K562 (cell line): ENCODE data around the gene KCTD6. TPM values are rescaled to one million over a fixed set of nuclear protein-coding genes. Genes with fewer than 3 reads are reported as not detected.

Experiments
- ATAC-seq: fragments of 200-7000 bp; cut with Tn5 transposase; 3 replicates; pipeline ENCODE4 v1.9.1; 2020; ENCODE audit warnings: moderate library complexity
- BruUV-seq: library from RNA; stranded (reverse); fragments of 400-500 nt; replicated peaks from 2 replicates; lab custom pipeline; 2021; lab: Mats Ljungman, UMichigan
- CTCF ChIA-PET: fragments of 300-600 bp; formaldehyde crosslinking; extraction: SDS; loops from one replicate; lab custom pipeline; 2021; ENCODE audit warnings: low intra/inter-chr PET ratio; lab: Yijun Ruan, JAX
- POLR2A ChIA-PET: fragments of 300-600, 350-650 bp; sonication (Branson Sonifier 250); formaldehyde crosslinking; extraction: SDS; loops from one replicate; lab custom pipeline; 2021; ENCODE audit warnings: antibody characterized with exemption, inconsistent platforms; lab: Yijun Ruan, JAX
- DNase-seq, 4 experiments: peaks; one replicate each; pipeline versions ENCODE4 v3.0.0 to v3.0.0-alpha.2; 2011 to 2018; ENCODE audit warnings: low spot score in 3 of 4, mixed read lengths in 3 of 4; ENCODE audit errors: extremely low read depth in 1 of 4
- FAIRE-seq: peaks from 2 replicates; lab custom pipeline; 2011; peaks lifted over from hg19 to GRCh38; lab: Jason Lieb, UNC
- H2AFZ ChIP-seq: 2 replicates; pipeline ENCODE4 v1.6.0; 2011; ENCODE audit warnings: low read depth, low read length, control low read depth, inconsistent platforms
- H3K27ac ChIP-seq: fragments of 200-600 bp; 3 replicates; pipeline ENCODE4 v1.8.0; 2011; ENCODE audit warnings: low read depth, mild to moderate bottlenecking, control low read depth, inconsistent platforms, low read length, moderate library complexity, mixed read lengths; ENCODE audit errors: extremely low read depth
- H3K27me3 ChIP-seq, 2 experiments: fragments of 300-600 bp in 1 of 2; 2 replicates in 1 of 2; 3 replicates in 1 of 2; pipeline versions ENCODE4 v1.6.0 to v1.8.0; 2011; ENCODE audit warnings: inconsistent platforms in 2 of 2, low read length in 2 of 2, mild to moderate bottlenecking in 1 of 2, mixed read lengths in 1 of 2, moderate library complexity in 1 of 2; ENCODE audit not compliant: control insufficient read depth in 2 of 2, insufficient read depth in 2 of 2
- H3K36me3 ChIP-seq: fragments of 300-600 bp; 3 replicates; pipeline ENCODE4 v1.8.0; 2011; ENCODE audit warnings: mild to moderate bottlenecking, low read length, inconsistent platforms; ENCODE audit not compliant: control insufficient read depth, insufficient read depth
- H3K4me1 ChIP-seq, 2 experiments: fragments of 200-600 bp in 1 of 2; replicated peaks in 1 of 2; 2 replicates in 1 of 2; 3 replicates in 1 of 2; pipeline versions ENCODE4 v1.5.1 to v1.8.0; 2011; ENCODE audit warnings: inconsistent platforms in 2 of 2, low read length in 2 of 2, mild to moderate bottlenecking in 1 of 2, mixed read lengths in 1 of 2, moderate library complexity in 1 of 2; ENCODE audit not compliant: control insufficient read depth in 2 of 2, insufficient read depth in 2 of 2
- H3K4me2 ChIP-seq: 2 replicates; pipeline ENCODE4 v1.6.1; 2011; ENCODE audit warnings: low read length, control low read depth, inconsistent platforms, mixed read lengths; ENCODE audit not compliant: insufficient read depth
- H3K4me3 ChIP-seq: fragments of 200-600 bp; sonication (generic), shearing (Covaris generic); 2 replicates; pipeline ENCODE4 v1.5.1; 2016; ENCODE audit warnings: control low read depth, inconsistent platforms
- H3K79me2 ChIP-seq: fragments of 200-600 bp; 3 replicates; pipeline ENCODE4 v1.8.0; 2011; ENCODE audit warnings: low read length, inconsistent platforms; ENCODE audit not compliant: control insufficient read depth, insufficient read depth
- H3K9ac ChIP-seq, 2 experiments: 2 replicates each; pipeline versions ENCODE4 v1.6.0 to v1.6.1; 2011; ENCODE audit warnings: low read depth in 2 of 2, low read length in 2 of 2, control low read depth in 1 of 2, inconsistent platforms in 1 of 2, mild to moderate bottlenecking in 1 of 2, mixed read lengths in 1 of 2; ENCODE audit not compliant: insufficient read depth in 1 of 2
- H3K9me1 ChIP-seq: one replicate; pipeline ENCODE4 v1.6.0; 2011; ENCODE audit warnings: inconsistent platforms, mild to moderate bottlenecking, low read length, moderate library complexity; ENCODE audit not compliant: control insufficient read depth, insufficient read depth
- H3K9me3 ChIP-seq: replicated peaks from 2 replicates; pipeline ENCODE4 v1.5.1; 2011; ENCODE audit warnings: low read depth, low read length, inconsistent platforms; ENCODE audit not compliant: control insufficient read depth, insufficient read depth
- H4K20me1 ChIP-seq: replicated peaks from 2 replicates; pipeline ENCODE4 v1.6.1; 2011; ENCODE audit warnings: low read length, inconsistent platforms, mixed read lengths; ENCODE audit not compliant: control insufficient read depth, insufficient read depth
- HNRNPUL1 ChIP-seq: fragments of 200-400 bp; formaldehyde crosslinking; IDR thresholded peaks from 2 replicates; pipeline ENCODE4 v1.6.1; 2017; ENCODE audit warnings: low read length
- KLF10 ChIP-seq: fragments of 250-450 bp; sonication (Bioruptor Pico); IDR thresholded peaks from 2 replicates; pipeline ENCODE4 v1.6.1; 2021; ENCODE audit warnings: matching md5 sums
- NFIC ChIP-seq: fragments of 450-650 bp; IDR thresholded peaks from 2 replicates; pipeline ENCODE4 v1.6.1; 2017; ENCODE audit warnings: mild to moderate bottlenecking, inconsistent platforms
- NR1H2 ChIP-seq: sonication (generic); formaldehyde crosslinking; IDR thresholded peaks from 2 replicates; pipeline ENCODE4 v1.4.0; 2020; ENCODE audit warnings: mild to moderate bottlenecking, missing genetic modification reagents
- NR2C2 ChIP-seq, 2 experiments: fragments of 200-800 bp in 1 of 2; sonication (Bioruptor generic) in 1 of 2; sonication (generic) in 1 of 2; formaldehyde crosslinking in 1 of 2; IDR thresholded peaks; 2 replicates each; pipeline versions ENCODE4 v1.6.1 to v1.8.0; 2016 to 2022; ENCODE audit warnings: mild to moderate bottlenecking in 1 of 2, missing compliant biosample characterization in 1 of 2, missing genetic modification characterization in 1 of 2, missing genetic modification reagents in 1 of 2
- SRSF3 ChIP-seq: fragments of 200-400 bp; formaldehyde crosslinking; IDR thresholded peaks from 2 replicates; pipeline ENCODE4 v1.6.1; 2016; ENCODE audit warnings: mild to moderate bottlenecking, low read length, moderate library complexity; ENCODE audit not compliant: insufficient read depth
- ZMIZ1 ChIP-seq, 2 experiments: fragments of 150-350 bp in 1 of 2; IDR thresholded peaks; 2 replicates each; pipeline ENCODE4 v1.6.1; 2012 to 2016; ENCODE audit warnings: low read depth in 2 of 2, low read length in 2 of 2, mild to moderate bottlenecking in 1 of 2, moderate library complexity in 1 of 2
- ZNF124 ChIP-seq: sonication (generic); formaldehyde crosslinking; IDR thresholded peaks from 2 replicates; pipeline ENCODE4 v1.8.1; 2022; ENCODE audit warnings: missing genetic modification reagents
- ZNF175 ChIP-seq: fragments of 200-800 bp; sonication (Bioruptor generic); IDR thresholded peaks from 2 replicates; pipeline ENCODE4 v1.6.1; 2016; ENCODE audit warnings: low read depth, mild to moderate bottlenecking, missing genetic modification characterization, missing compliant biosample characterization
- WGBS: fragments of 100-300 bp; shearing (Covaris generic); methylation state at CpG from one replicate; pipeline ENCODE4 v1.1.6; 2016; ENCODE audit warnings: low coverage, mixed read lengths; ENCODE audit not compliant: insufficient coverage; ENCODE audit errors: missing lambda C conversion rate; 5-methylcytosine and 5-hydroxymethylcytosine counted together
- in situ Hi-C: fragments of 300-500 bp; cut with MboI; formaldehyde crosslinking; loops from 4 replicates; pipeline ENCODE4 v1.15.0; 2018; ENCODE audit warnings: inconsistent platforms, mixed read lengths
- intact Hi-C: fragments of 100-400 bp; cut with micrococcal nuclease; formaldehyde crosslinking; loops from 2 replicates; pipeline ENCODE4 v1.14.2; 2022
- polyA plus RNA-seq, 8 experiments: library from polyadenylated mRNA; depleted of rRNA in 4 of 8; stranded (reverse) in 5 of 8; unstranded in 3 of 8; fragments of >200 nt; fragmentation: Nextera tagmentation in 2 of 8; fragmentation: Illumina TruSeq in 1 of 8; extraction: Ambion mirVana in 2 of 8; extraction: Trizol in 1 of 8; gene quantifications; 2 replicates each; pipeline versions ENCODE4 v1.2.1 to v1.2.3, GENCODE V29; 2011 to 2014; ENCODE audit warnings: inconsistent platforms in 1 of 8, missing spikeins in 1 of 8
- total RNA-seq, 7 experiments: library from RNA; depleted of rRNA in 6 of 7; stranded (reverse); fragments of >200 nt in 6 of 7; fragmentation: Illumina TruSeq in 2 of 7; extraction: Trizol in 2 of 7; gene quantifications; 2 replicates each; pipeline versions ENCODE4 v1.2.1 to v1.2.3, GENCODE V29; 2011 to 2021; ENCODE audit warnings: low replicate concordance in 1 of 7

The KCTD6 gene
- total and polyA plus RNA-seq, 9 of the 15 experiments (the other 6 are each of a cell fraction or from before 2014, with no cell fraction given) = 2.1 to 5.9 (median 4.5) TPM

- H2AFZ ChIP-seq = no peak overlapping the region
- no peak for ATAC-seq
- no peaks in the 10 kb centered on the region for H3K9me3 ChIP-seq
- H3K36me3 ChIP-seq = peaks cover 3% of the 10 kb centered on the region; the same call in 1 of the 3 replicates
- H3K27me3 ChIP-seq = peaks cover under 1 to 2% of the 10 kb centered on the region in 2 experiments; a peak in 1 of 5 replicates
- intact Hi-C loops = no loop called here
- BruUV-seq = no TSS peak
- ChIA-PET CTCF (no interaction called here), POLR2A (interaction anchor here (2.0 kb wide), 1 partner anchor 14 kb away, joined by 6 read pairs; no protein-coding TSS in a partner anchor)
- H4K20me1 ChIP-seq = no peaks in the 10 kb centered on the region
- H3K79me2 ChIP-seq = no peaks in the 10 kb centered on the region
- in situ Hi-C loops = no loop called here
- 15% methylated on average over 2 of the region's 2 CpGs for WGBS
- DNase-seq = no peak
- no peaks in the 10 kb centered on the region for H3K4me1 ChIP-seq
- no peak overlapping the region for H3K4me2 ChIP-seq
- no peaks in the 10 kb centered on the region for H3K9me1 ChIP-seq
- no peak overlapping the region for H3K27ac ChIP-seq
- no peak for FAIRE-seq
- no peak overlapping the region for H3K4me3 ChIP-seq
- no peak overlapping the region for H3K9ac ChIP-seq
- TF ChIP-seq HNRNPUL1 (no peak), ZNF175 (CRISPR knock-in tag) (no peak), NR2C2 (CRISPR knock-in tag; IDR thresholded peaks at IDR 0.05) (no peak), NR2C2 (tag; IDR thresholded peaks at IDR 0.05) (no peak), KLF10 (CRISPR knock-in tag) (no peak), ZNF124 (no peak), SRSF3 (no peak), ZMIZ1 (IDR thresholded peaks at IDR 0.05; ENCODE audit: low read depth in 2 of 2, low read length in 2 of 2) (no peak), NFIC (no peak), NR1H2 (CRISPR knock-in tag) (no peak)
These were observed 15.6 kb downstream of the KCTD6 start for GRCh38 chr3:58507356-58508078.
